HG03565 (cell line): Measurements from ENCODE around the gene P2RY11.

Experiments used
- ATAC-seq: cut with Tn5 transposase; IDR thresholded peaks from one replicate; pipeline ENCODE4 v1.9.1; 2021; ENCODE audit warnings: mild to moderate bottlenecking, moderate library complexity; ENCODE audit not compliant: unreplicated experiment

P2RY11 gene

DNA sequence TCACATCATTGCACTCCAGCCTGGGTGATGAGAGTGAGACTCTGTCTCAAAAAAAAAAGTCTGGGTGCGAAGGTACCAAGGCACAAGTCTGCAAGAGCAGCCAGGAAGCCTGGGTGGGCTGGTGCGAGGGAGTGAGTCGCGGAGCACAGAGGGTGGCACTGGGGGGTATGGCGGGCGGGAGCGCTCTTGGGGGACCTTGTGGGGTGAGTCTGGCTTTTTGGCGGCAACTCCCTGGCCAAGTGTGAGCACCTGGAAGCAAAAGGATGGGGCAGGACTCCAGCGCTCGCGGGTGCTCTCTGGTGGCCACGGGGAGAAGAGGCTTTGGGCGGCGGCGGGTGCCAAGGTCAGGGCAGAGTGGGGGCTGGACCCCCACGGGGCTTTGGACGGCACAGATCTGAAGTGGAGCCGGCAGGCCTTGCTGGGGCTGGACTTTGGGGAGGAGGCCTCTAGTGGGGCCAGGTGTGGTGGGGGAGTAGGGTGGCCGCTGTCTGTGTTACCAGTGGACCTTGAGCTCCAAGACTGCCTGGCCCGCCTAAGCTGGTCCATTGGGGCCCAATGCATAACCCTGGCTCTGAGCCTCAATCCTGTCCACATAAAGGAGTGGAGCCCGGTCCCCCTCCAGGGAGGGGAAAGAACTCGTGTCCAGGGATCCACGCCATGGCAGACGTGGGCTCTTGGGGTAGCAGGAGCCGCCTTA lies 1.6 kb downstream of the P2RY11 start:
- ATAC-seq = no peak

DNA sequence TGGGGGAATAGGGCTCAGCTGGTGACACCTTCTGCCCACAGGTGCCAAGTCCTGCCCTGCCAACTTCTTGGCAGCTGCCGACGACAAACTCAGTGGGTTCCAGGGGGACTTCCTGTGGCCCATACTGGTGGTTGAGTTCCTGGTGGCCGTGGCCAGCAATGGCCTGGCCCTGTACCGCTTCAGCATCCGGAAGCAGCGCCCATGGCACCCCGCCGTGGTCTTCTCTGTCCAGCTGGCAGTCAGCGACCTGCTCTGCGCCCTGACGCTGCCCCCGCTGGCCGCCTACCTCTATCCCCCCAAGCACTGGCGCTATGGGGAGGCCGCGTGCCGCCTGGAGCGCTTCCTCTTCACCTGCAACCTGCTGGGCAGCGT lies 2.1 kb downstream of the P2RY11 start:
- no peak for ATAC-seq

DNA sequence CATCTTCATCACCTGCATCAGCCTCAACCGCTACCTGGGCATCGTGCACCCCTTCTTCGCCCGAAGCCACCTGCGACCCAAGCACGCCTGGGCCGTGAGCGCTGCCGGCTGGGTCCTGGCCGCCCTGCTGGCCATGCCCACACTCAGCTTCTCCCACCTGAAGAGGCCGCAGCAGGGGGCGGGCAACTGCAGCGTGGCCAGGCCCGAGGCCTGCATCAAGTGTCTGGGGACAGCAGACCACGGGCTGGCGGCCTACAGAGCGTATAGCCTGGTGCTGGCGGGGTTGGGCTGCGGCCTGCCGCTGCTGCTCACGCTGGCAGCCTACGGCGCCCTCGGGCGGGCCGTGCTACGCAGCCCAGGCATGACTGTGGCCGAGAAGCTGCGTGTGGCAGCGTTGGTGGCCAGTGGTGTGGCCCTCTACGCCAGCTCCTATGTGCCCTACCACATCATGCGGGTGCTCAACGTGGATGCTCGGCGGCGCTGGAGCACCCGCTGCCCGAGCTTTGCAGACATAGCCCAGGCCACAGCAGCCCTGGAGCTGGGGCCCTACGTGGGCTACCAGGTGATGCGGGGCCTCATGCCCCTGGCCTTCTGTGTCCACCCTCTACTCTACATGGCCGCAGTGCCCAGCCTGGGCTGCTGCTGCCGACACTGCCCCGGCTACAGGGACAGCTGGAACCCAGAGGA lies 2.6 kb downstream of the P2RY11 start:
- no peak for ATAC-seq

DNA sequence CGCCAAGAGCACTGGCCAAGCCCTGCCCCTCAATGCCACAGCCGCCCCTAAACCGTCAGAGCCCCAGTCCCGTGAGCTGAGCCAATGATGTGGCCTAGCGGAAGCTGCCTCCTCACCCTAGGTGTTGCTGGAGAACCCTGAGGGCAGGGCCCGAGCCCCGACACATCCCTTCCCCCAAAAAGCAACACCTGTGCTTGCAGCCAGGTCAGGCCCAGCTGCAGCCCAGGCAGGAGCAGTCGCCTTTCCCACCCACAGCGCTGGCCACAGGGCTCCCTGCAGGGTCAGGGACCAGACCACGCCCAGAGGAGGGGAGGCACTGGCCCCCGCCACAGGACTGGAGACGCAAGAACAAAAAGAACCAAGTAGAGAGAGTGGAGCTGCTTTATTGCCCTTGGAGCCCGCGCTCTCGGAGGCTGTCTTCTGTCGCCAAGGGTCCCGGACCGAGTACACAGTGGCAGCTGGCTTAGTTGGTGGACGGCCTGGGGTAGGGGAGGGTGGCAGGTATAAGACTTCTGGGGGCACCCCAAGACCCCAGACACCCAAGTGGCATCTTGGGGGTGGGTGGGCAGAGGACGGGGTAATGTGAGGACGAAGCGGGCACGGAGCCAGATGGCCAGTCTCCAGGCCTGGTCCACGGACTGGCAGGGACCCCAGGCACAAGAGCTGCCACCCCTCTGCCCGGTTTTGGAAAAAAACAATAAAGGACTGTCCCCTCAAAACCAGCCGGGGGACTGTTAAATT lies 3.3 kb downstream of the P2RY11 start:
- ATAC-seq = no peak

DNA sequence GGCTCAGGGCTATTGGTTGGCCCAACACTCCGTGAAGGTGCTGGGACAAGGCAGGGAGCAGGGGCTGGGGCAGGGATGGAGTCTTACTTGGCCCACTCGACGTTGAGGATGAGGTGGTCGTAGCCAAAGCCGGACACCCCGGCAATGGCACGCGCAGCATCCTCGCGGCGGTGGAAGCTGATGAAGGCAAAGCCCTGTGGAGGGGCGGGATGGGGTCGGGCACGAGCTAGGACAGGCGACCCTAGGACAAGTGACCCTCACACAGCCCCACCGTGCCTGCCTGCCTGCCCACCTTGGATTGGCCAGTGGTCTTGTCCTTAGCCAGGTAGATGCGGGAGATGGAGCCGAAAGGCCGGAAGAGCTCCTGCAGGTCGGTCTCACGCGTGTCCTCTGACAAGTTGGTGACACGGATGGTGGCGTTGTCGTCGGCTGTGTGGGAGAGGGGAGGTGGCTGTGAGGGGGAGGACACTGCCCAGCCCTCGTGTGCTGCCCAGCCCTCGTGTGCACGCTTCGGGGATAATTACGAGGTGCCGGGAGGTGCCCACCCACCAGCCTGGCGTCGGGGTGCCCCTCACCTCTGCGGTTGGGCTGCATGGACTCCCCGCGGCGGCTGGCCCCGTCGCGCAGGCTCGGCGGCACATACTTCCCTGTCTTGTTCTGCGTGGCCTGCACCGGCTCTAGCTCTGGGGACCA lies 4.0 kb downstream of the P2RY11 start:
- no peak for ATAC-seq

DNA sequence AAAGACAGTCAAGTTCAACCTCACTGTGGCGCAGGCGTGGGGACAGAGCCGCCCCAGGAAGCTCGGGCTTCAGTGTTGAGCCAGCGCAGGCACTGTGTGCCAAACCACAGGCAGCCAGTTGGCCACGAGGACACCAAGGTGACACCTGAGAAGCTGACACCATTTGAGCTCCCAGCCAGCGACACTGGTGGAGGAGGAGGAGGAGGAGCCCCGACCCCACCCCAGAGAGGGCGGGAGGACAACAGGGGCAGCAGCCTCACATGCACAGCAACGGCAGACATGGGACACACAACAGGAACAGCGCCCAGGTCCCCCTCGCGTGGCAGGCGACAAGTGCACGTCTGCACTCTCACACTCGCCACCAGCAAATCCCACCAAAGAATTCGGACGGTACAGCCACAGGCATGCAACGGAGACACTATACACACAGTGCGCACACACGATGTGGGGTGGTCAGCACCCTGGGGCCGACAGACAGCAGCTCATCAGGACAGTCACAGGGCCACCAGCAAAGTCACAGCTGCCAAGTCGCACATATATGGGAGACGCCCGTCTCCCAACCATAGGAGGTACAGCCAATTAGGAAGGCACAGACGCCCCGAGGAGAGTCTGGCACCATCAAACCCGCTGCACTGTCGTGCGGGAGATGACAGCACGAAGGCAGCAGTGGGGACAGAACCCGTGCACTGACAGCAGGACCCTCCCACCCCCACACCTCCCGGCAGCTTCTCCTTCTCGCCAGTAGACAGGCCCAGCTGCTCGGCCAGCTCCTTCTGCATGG lies 4.8 kb downstream of the P2RY11 start:
- no peak for ATAC-seq

DNA sequence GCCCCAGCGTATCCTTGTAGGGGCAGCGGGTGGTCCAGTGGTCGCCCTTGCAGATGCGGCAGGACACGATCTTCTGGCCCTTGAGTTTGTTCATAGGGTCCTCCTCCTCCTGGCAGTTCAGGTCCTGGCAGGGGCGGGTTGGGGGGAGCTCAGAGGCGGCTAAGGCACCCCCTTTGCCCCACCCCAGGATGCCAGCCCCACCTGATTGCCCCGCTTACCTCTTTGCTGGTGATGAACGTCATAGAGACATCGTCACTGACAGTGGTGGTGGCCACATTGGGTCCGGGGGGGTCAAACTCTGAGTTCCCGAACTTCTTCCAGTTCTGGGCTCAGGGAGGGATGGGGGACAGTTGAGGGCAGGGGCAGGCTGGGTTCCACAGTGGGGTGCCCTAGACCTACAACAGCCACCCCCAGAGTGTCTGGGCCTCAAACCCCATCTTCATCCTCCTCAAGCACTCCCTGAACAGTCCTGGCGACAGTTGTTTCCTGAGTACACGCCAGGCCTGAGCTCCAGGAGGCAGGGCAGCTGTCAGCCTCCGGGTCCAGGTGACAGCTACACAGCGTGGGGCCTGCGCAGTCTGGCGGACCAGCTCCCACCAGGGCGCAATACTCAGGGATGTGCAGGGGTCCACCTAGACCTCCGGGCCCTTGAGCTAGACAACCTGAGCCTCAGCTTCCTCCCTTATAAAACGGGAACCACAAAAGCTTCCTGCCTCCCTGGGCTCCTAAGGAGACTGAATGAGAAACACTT lies 5.5 kb downstream of the P2RY11 start:
- no peak for ATAC-seq

DNA sequence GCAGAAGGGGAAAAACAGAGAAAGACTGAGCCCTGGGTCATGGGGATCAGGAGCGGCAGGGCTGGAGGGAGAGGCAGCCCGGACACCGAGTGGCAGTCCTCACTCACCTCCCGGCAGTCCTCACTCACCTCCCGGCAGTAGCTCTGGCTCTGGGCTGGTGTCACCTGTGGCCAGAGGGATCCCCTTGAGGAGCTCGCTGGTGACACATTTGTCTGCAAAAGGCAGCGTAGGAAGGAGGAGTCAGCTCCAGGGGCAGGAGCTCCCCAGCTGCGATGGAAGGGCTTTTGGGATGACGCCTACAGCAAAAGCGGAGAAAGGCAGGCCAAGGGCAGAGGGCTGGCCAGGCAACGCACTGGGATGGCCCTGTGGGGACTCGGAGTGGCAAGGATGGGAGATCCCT lies 7.5 kb downstream of the P2RY11 start:
- ATAC-seq = no peak

DNA sequence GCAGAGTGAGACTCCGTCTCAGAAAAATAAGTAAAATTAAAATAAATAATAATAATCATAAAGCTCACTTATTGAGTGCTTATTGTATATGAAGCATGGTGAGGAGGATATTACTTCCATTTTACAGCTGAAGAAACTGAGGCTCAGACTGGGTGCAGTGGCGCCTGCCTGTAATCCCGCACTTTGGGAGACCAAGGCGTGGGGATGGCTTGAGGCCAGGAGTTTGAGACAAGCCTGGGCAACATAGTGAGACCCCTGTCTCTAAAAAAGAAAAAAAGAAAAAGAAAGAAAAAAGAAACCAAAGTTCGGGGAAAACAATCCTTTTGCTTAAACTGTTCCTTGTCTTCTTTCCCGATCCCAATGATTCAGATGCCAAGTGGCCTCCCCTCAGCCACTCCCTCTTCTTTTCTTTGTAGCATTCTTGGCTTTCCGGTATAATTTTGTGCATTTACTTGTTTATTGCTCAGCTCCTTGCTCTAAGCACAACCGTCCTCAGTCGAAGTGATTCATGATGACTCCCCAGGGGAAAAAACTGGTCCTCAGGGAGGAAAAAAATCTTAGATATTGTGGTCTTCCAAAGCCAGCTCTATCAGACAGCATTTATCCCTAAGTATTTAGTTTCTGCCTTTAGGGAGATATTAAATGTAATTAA lies 9.2 kb downstream of the P2RY11 start:
- no peak for ATAC-seq

DNA sequence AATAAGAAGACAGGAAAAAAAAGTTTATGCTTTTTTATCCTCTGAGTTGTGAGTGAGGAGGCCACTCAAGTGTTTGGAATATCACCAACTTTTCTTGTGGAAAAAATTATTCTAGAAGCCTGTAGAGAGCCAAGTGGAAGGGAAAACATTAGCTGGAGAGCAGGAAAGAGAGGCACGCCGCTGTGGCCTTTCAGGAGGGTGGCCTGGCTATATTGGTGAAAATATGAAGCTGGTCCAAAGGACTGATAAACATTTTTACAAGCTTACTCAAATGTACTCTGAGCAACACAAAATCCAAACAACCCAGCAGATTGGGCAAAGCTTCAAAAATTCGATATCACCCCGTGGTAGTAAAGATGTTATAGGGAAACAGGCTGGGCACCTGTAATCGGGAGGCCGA lies 10.6 kb downstream of the P2RY11 start:
- ATAC-seq = no peak

DNA sequence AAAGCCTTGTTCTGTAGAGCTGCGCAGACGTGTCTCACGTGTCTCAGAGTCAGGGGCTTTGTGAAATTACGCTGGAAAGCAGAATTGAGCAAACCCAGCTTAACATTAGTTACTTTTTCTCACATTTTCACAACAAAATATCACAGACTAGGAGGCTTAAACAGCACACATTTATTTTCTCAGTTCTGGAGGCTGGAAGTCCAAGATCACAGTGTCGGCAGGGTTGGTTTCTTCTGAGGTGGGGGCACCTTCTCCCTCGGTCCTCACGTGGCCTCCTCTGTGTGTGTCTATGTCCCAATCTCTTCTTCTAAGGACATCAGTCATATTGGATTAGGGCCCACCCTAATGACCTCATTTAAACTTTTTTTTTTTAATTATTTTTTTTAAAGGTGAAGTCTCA lies 12.9 kb downstream of the P2RY11 start:
- ATAC-seq = no peak

DNA sequence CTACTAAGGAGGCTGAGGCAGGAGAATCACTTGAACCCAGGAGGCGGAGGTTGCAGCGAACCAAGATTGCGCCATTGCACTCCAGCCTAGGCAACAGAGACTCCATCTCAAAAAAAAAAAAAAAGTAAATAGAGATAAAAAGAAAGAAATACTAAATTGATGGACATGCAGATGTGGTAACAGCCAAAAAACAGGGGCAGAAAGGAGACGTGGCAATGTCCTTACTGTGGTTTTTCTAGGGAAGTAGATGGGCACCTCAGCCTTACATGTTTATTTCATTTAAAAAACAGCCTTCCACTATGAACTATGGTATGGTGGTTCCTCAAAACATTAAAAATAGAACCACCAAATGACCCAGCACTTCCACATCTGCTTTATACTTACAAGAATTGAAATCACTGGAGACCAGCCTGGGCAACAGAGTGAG lies 14.7 kb downstream of the P2RY11 start:
- no peak for ATAC-seq

DNA sequence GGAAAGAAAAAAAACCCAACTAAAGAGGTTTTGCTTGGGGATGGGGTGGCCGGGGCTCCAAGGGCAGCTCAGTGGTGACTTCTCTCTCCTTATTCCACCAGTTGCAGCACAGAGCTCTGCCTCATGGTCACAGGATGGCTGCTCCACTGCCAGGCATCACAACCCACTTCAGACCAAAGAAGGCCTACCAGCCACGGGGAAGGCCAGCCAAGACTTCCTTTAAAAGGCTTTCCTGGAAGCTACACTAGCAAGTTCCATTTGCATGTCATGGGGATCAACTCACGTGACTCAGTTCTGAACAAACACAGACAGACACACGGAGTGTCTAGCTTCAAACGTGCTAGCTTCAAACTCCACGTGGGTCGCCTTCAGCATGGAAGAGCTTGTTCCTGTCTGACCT lies 21.4 kb downstream of the P2RY11 start:
- ATAC-seq = no peak

DNA sequence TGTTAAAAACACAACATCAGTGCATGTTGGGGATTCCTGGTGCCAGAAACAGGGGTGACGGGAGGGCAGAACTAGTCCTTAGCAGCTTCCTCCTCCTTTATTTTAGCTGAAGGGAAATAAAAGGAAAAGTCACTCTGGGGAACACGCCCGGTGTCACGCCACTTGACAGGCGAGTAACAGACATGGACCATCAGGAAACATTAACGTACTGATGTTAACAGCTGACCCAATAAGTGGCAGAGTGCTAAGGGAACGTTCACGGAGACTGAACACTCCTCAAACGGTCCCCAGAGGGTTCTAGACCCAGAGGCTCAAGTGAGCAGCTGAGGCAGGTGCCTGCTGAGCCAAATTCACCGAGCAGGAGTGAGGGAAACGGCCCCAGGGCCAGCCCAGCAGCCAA lies 22.1 kb downstream of the P2RY11 start:
- no peak for ATAC-seq

DNA sequence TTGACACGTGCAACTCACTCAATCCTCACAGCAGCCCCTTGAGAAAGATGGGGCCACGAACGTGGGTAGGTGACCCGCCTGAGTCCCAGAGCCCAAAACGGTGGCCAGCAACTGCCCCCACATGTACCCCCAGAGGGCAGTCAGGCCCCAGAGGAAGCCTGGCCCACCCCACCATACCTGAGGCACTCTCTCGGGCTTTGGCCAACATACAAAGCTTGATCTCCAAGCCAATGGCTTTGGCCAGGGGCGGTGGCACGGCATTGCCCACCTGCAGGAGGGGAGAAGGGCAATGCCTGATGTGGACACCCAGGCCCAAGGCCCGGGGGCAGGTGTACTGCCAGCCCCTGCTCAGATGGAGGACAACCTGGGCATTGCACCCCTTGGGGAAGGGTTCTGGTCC lies 22.5 kb downstream of the P2RY11 start:
- ATAC-seq = no peak

DNA sequence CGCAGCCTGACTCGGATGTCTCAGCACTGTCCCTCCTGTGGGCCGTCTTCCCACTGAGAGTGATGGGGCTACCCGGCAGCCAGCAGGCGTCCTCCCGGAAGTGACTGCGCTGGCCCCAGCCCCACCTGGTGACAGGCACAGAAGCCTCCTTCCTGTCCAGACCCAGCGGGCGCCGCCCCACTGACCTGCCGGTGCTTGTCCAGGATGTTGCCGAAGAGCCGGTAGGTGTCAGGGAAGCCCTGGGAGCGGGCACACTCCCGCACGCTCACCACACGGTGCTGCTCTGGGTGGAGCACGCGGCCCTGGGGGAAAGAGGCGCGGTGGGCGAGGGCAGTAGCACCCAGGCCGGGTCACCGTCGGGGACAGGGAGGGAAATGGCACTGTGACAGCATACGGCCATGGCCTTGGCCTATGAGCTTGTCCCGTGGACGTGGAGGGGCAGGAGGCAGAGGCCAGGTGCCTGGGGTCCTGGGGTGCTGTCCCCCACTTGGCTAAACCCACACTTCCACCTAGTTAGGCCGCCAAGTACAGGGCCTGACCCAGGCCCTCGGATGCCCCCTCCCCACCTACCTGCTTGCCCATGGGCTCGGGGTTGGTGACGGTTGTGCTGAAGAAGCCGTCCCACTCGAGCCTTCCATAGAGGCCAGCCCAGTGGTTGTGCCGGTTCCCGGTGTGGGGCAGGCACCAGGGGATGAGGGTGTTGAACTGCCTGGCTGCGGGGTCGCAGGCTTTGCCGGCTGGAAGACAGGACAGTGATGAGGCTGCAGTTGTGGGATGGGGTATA lies 24.2 kb downstream of the P2RY11 start:
- ATAC-seq = no peak

DNA sequence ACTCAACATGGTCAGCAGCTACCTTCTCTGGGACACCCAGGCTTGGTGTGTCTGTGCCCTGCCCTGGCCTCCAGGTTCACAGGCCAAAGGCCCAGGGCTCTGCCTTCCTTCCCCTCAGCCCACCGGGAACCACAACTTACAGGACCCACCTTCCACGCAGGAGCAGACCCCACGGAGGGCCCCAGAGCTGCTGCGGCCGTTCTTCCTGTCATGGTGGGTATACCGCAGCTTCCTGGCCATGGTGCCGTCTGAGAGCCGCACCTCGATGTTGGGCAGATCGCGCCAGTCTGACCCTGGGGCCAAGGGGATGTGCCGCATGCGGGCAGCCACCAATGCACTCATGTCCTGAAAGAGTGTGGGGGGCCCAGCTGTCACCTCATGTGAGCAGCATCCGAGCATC lies 25.4 kb downstream of the P2RY11 start:
- ATAC-seq = no peak

DNA sequence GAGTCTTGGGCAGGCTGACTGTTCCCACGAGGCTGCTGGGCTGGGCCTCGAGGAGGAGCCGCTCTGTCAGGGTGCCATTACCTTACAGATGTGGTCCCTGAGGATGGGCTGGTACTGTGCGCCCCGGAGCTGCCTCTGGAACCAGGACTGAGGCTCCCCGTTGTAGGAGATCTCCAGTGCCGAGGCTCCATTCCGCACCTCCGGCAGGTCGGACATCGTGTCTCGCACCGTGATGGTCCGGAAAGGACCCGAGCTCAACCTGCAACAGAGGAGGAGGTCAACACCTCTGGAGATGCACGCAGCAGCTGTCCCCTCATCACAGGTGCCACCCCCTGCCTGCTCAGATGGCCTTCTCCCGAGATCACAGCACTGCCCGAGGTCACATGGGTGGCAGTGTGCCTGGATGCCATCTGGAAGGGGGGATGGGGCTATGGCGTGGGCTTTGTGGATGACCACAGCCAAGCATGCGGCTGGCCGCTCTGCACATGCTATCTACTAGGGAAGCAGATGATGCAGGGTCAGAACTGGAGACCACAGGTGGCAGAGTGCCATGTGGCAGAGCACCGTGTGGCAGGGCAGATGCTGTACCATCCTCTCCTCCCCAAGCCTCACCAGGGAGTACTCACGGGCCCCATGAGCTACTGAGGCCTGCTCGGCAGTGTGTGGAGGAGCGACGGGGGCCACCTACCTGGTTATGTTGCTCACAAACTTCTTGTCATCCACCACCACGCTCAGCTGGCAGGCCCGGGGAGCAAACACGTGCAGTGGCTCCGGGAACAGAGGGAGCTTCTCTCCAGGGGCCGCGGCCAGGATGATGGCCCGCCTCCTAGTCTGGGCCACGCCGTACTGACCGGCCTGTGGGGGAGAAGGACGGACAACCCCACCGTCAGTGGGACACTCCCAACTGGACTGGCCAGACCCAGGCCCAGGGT lies 26.5 kb downstream of the P2RY11 start:
- no peak for ATAC-seq
